HG03108 (cell line): ENCODE data around the gene ABCB9.
"Not testable (repeated sequence)": the region's sequence is repeated elsewhere in the genome, so short reads cannot be mapped to it uniquely, and the experiment has no call there.

Experiments used
- ATAC-seq: cut with Tn5 transposase; IDR thresholded peaks from one replicate; pipeline ENCODE4 v1.9.1; 2021; ENCODE audit warnings: moderate library complexity; ENCODE audit not compliant: unreplicated experiment

The ABCB9 gene

DNA sequence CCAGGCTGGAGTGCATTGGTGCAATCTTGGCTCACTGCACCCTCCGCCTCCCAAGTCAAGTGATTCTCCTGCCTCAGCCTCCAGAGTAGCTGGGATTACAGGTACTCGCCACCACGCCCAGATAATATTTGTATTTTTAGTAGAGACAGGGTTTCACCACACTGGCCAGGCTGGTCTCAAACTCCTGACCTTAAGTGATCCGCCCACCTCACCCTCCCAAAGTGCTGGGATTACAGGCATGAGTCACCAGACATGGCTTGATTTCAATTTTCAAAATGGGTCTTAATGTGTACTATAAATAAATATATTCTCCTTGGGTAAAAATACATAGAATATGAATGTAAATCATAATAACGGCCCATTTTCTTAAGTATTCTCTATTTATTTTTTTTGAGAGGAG lies 24.9 kb downstream of the ABCB9 start:
- ATAC-seq = not testable (repeated sequence)

DNA sequence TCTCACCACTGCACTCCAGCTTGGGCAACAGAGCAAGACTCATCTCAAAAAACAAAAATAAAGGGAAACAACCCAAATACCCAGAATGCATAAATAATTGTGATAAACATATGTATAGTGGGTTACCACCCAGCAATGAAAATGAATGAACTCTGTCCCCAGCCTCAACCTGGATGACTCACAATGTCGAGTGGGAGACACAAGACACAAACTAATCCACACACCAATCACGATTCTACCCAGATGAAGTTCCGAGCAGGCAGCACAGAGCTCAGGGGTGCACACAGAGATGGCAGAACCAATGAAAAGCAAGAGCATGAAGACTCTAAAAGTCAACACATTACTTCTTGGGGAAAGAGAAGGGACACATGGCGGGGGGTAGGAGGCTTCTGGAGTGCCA lies 27.1 kb downstream of the ABCB9 start:
- ATAC-seq = no peak

DNA sequence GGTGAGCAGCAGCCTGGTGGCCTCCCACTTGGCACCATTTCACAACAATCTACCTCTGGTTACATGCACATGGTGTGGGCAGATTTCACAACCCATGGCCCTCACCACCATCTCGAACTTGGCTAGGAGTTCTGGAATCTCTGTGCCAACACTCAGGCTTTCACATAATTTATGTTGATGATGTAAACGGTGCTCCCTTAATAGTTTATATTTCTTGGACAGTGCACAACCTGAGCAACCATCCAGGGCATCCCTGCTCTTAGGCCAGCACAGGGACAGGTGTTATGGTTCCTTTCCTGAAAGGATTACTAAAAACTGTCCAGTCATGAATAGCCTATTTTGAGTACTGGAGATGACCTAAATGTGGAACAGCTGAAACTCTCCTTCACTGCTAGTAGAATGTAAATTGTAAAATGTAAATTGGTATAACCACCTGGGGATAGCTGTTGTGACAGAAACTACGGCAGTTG lies 28.6 kb downstream of the ABCB9 start:
- ATAC-seq = no peak

DNA sequence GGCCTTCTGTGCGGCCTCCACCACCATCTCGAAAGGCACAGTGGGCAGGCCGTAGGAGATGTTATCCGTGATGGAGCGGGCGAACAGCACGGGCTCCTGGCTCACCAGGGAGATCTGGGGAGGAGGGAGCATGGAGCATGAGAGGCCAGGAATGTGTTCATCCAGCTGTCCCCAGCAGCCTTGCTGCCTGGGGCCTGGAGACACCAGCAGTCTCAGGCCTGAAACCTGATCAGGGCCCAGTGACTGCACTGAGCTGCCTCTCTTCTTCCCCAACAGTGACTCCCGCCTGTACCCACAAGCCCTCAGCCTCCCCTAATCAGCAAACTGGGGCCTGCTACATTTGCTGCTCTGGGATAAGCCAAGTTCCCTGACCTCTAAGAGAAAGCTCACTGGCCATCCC lies 30.9 kb downstream of the ABCB9 start:
- ATAC-seq = no peak

DNA sequence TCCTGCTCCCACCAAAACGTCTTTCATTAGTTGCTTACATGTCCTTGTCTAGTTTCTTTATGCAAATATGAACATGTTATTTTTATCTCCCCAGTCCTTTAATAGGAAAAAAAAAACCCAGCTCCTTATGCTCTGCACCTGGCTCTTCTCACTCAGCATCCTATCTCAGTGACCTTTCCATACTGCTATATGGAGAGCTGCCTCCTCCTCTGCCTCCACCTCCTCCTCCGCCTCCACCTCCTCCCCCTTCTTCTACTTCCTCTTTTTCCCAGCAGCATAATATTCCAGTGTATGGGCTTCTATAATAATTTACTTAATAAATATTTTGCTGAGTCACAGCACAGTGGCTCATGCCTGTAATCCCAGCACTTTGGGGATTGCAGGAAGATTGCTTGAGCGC lies 31.5 kb downstream of the ABCB9 start:
- peak; percentile 66 for ATAC-seq

DNA sequence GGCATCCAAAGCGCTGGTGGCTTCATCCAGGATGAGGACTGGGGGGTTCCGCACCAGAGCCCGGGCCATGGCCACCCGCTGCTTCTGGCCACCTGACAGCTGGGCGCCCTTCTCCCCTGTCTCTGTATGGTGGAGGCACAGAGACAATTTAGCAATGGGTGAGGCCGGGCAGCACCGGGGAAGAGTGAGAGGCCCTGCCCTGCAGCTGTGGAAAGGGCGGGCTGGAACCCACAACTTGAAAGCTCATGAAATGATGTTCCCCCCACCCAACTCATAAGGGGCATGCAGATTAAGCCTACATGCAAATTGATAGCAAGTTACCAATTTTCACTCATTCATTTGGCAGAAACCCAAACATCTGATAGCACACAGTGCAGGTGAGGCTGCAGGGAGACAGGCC lies 34.1 kb downstream of the ABCB9 start:
- ATAC-seq = no peak

DNA sequence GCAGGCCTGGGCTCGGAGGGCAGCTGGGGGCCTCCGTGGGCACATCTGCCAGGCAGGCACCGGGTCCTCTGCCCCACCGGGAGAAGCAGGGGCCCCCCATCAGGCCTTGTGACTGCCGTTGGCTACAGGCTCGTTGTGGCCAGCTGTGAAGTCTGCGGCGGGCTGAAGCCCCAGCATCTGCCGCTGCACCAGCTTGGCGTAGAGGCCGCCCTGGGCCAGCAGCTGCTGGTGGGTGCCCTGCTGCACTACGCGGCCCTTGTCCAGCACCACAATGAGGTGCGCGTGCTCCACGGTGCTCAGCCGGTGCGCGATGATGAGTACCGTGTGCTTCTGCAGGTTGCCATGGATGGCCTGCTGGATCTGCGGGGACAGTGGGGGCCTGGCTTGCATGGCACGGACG lies 36.5 kb downstream of the ABCB9 start:
- no peak for ATAC-seq

DNA sequence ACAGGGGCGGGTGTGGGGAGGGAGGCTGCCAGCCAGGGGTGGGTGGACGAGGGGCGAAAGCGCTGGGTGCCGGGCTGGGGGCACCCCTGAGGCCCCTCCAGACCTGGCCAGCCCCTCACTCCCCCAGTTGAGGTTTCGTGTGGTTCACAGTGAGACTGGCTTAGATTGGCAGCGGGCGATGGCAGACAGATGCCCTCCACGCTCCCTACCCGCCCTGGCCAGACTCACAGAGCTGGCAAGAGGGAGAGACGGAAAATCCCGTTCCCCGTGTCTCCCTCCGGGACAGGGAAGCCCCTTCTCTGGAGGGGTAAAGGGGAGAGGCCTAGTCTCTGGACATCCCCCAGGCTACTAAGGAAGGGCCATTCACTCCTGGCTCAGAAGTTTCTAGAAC lies 37.1 kb downstream of the ABCB9 start:
- no peak for ATAC-seq

DNA sequence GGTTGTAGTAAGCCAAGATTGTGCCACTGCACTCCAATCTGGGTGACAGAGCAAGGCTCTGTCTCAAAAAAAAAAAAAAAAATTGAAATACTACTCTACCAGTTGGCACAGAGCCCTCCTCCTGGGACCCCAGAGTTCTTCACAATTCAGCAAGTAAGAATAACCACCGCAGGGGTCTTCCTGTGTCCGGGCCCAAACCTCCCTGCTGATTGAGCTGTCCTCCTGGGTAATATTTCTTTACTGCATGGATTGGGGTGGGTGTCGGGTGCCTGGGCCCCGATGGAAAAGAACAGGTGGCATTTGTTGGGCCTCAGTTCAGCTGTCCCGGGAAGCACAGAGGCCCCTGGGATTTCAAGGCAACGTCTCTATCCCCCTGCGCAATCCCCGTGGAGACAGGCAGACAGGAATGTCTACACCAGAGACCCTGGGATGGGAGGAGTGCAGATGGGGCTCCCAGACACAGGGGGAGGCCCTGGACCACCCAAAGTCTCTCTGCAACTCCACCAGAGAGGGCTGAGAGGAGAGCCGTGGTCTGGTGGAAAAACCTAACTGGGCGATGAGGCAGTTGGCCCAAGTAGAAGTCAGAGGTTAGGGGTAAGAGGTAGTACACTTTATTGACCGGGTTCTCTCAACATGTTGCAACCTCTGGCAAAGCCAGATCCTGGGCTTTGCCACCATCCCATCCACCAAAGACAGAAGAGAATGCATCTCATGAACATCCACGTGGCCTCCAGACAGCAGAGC lies 37.7 kb downstream of the ABCB9 start:
- ATAC-seq = no peak

DNA sequence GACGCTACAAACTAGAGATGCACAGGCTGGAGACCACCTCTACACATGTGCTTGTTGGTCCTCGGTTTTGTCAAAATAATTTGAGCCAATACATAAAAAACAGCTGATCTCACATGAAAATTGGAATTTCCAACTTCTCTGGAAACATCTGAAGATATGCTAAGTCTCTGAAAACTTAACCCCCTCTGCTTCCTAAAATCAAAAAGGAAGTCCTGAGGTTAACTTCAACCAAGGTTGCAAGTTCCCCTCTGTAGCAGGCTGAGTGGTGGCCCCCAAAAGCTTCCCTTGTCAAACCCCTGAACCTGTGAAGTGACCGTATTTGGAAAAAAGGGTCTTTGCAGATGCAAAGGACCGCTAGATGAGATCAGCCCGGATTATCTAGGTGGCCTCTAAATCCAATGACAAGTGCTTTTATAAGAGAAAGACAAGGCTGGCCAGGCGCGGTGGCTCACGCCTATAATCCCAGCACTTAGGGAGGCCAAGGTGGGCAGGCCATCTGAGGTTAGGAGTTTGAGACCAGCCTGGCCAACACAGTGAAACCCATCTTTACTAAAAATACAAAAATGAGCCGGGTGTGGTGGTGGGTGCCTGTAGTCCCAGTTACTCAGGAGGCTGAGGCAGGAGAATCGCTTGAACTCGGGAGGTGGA lies 38.4 kb downstream of the ABCB9 start:
- no peak for ATAC-seq

DNA sequence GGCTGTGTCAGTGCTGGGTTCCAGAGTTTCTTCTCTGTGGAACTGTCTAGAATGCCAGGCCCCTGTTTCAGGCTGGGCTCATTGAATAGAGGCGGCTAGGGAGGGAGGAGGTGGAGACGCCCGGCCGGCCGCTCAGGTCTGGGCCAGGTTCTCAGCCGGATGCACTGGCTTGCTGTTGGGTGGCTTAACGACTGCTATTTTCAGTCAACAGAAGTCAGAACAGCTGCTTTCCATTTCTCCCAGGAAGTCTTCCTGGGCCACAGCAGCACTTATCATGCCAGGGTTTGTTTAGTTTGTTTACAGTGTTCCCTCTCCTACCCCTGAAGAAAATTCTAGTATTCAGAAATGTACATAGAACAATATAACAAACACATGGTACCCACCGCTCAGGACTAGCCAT lies 44.3 kb downstream of the ABCB9 start:
- ATAC-seq = no peak

DNA sequence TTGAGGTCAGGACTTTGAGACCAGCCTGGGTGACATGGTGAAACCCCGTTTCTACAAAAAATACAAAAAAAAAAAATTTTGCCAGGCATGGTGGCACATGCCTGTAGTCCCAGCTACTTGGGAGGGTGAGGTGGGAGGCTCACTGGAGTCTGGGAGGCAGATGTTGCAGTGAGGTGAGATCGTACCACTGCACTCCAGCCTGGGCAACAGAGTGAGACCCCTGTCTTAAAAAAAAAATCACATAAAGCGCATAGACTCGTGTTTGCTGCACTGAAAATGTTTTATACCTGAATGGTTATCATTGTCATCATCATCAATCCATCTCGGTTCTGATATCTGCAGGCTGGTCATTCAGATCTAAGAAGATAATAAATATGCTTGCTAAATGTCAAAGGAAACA lies 45.6 kb downstream of the ABCB9 start:
- ATAC-seq = no peak

DNA sequence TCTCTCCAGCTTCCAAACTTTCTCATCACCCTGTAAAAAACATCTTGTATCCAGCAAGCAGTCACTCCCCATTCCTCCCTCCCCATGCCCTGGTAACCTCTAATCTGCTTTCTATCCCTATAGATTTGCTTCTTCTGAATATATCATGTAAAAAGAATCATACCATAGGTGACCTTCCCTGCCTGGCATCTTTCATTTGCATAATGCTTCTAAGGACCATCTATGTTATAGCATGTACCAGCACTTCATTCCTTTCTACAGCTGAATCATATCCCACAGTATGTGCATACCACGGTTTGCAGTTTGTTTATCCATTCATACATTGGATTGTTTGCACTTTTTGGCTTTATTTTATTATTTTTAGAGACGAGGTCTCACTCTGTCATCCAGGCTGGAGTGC lies 47.4 kb downstream of the ABCB9 start:
- ATAC-seq = no peak

DNA sequence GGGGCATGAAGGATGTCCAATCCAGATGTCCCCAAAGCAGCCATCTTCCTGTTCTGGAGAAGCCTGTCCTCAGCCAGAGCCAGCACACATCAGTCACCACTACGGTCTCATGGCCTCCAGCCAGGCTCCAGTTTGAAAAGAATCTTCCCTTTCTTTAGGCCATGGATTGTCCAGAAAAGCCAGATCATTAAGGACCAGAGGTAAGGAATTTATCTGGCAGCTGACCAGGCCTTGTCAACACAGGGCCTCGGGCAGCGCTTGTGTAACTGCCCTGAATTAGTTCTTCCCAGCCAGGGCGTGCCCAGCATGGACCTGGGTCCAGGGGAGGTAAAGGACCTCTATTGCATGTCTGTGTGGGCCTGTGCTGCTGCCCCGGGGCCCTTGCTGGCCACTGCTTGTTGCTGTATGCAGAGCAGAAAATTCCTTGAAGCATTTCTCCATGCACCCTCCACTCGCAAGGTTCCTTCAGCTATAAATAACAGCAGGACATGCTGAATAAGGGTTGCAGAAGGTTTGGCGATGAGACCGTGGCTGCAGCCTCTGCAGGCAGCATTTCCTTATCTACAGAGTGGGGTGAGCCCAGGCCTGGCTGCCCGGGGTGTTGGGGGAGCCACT lies 48.6 kb downstream of the ABCB9 start:
- ATAC-seq = no peak

DNA sequence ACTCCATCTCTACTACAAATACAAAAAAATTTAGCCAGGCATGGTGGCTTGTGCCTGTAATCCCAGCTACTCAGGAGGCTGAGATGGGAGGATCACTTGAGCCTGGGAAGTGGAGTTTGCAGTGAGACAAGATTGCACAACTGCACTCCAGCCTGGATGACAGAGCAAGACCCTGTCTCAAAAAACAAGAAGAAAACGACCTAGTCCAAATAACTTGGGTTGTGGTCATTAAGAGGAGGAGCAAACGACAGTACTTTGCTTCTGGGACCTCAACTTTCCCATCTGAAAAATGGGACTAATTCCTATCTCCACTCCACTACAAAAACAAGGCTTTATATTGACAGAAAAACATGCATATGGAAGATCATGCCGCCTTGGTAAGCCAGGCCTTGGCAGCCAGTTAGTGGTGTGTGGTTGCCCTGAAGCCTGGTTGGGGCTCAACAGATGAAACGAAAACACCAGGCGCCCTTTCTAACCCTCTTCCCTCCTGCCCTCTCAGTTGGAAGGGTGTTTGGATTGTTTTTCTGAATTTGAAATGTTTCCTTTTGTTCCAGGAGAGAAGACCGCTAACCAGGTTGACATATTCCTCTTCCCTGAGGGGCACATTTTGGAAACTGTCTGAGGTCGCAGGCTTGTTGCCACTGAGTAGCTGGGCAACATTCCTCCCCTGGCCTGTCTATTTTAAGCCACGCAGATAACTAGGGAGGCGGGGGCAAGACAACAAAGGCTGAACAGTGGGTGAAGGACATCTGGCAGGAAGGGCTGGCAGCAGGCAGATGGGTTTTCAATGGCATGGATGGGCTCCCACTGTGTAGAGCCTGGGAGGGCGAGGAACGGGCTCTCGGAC lies 56.6 kb downstream of the ABCB9 start:
- no peak for ATAC-seq

DNA sequence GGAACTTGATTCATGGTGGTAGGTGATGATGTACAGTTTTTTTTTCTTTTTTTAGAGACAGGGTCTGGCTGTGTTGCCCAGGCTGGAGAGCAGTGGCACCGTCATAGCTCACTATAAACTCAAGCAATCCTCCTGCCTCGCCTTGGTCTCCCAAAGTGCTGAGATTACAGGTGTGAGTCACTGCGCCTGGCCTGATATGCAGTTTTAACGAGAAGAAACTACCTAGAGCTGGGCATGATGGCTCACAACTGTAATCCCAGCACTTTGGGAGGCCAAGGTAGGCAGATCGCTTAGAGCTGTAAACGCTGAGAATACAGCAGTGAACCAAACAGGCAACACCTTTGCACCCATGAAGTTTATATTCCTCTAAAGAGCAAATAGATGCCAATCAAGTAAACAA lies 57.3 kb downstream of the ABCB9 start:
- ATAC-seq = no peak

DNA sequence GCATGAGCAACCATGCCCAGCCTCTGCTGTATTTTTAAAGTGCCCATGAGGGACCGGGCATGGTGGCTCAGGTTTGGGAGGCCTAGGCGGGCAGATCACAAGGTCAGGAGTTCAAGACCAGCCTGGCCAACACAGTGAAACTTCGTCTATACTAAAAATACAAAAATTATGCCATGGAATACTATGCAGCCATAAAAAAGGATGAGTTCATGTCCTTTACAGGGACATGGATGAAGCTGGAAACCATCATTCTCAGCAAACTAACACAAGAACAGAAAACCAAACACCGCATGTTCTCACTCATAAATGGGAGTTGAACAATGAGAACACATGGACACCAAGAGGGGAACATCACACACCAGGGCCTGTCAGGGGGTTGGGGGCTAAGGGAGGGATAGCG lies 61.0 kb downstream of the ABCB9 start:
- ATAC-seq = not testable (repeated sequence)

DNA sequence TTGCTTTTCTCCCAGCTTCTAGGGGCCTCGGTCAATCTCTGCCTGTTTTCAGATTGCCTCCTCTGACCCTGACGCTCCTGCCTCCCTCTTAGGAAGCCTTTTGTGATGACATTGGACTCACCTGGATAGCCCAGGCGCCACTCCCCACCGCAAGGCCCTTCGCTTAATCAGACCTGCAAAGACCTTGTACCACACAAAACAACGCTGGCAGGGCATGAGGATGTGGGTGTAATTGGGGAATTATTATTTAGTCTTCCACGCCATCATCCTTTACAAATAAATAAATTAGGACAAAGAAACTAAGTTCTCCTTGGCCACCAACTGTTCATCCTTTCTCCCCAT lies 62.6 kb downstream of the ABCB9 start:
- no peak for ATAC-seq

DNA sequence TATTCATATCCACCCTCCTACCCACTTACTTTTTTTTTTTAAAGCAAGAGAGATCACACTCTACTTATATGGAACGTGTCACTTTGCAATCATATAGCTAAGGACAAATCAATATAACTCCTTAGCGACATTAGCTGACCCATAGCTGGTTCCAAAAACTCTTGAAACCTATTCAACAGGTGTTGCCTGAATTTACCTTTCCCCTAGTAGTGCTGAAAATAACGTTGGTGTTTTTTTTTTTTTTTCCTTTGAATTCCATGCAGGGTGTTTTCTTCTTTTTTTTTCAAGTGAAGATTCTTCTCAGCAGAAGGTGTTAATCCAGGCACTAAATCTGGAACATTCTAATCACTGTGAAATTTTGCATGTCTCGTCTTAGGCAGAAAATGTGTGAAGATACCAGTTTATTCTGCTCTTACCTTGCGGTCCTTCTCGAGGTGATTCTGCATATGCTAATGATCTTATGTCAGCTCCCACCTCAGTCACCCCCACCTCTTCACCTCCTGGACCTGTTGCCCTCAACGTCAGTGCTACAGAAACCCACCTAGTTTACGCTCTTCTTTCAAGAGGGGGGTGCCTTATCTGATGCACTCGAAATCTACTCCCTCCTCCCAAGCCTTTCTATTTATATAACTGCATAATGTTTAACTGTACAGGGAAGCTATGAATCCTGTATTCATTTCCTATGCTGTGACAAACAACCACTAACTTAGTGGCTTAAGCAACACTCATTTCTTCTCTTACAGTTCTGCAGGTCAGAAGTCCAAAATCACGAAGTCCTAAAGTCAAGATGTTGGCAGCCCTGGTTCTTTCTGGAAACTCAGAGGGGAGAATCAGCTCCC lies 63.2 kb downstream of the ABCB9 start:
- no peak for ATAC-seq

DNA sequence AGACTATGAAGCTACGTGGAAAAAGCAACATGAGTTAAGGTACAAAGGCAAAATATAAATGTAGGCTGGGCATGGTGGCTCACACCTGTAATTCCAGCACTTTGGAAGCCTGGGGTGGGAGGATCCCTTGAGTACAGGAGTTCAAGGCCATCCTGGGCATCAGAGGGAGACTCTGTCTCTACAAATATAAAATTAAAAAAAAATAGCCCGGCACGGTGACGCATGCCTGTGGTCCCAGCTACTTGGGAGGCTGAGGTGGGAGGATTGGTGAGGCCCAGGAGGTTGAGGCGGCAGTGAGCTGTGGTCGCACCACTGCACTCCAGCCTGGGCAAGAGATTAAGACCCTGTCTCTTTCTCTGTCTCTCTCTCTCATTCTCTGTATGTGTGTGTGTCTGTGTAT lies 66.4 kb downstream of the ABCB9 start:
- ATAC-seq = no peak

DNA sequence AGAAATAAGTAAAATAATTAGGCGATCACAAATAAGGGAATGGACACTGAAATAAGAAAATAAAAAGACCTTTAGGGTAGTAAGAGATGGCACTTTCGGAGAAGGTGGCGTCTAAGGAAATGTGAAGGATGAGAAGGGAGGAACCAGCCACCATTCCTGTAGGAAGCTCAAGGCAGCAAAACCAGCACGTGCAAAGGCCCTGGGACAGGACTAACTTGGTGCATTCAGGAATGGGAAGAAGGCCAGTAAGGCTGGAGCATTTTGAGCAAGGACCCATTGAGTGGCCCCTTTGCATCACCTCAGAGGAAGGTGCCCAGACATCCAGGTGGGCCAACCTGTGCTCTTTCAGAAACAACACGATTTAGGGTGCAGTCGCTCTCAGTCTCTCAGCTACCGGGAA lies 69.6 kb downstream of the ABCB9 start:
- ATAC-seq = no peak
